ENCODE data around the gene RTL9. TPM values are rescaled to one million over a fixed set of nuclear protein-coding genes. Genes with fewer than 3 reads are reported as not detected.
"Not testable (repeated sequence)": the region's sequence is repeated elsewhere in the genome, so short reads cannot be mapped to it uniquely, and the experiment has no call there.

The RTL9 gene
- total and polyA plus RNA-seq, 2 donors (not counting 1 experiment from before 2014, with no cell fraction given), result 0.09 to 0.17 TPM

GRCh38 chrX:110403441-110404238, 45.0 kb downstream of the RTL9 start:
- Histone ChIP-seq H3K4me3 (replicated peaks in 1 of 4; ENCODE audit: control extremely low read depth in 1 of 4, insufficient read depth in 1 of 4, low read depth in 3 of 4, low read length in 4 of 4) (no peak overlapping the region), H2AFZ (ENCODE audit: low read length) (no peak overlapping the region), H3K9ac (ENCODE audit: insufficient read depth, low read length) (no peak overlapping the region)

GRCh38 chrX:110404376-110404775, 45.7 kb downstream of the RTL9 start:
- H3K27ac ChIP-seq (ENCODE audit: insufficient read depth, low read length), result no peak overlapping the region
- TF ChIP-seq CTCF (conservative IDR thresholded peaks at IDR 0.05 in 1 of 2, IDR thresholded peaks at IDR 0.05 in 1 of 2; ENCODE audit: low read depth in 1 of 2, low read length in 2 of 2) (no peak), EZH2 (IDR thresholded peaks at IDR 0.05; ENCODE audit: low read length, missing control alignments) (no peak)

More at GRCh38 chrX:110403441-110404238, 45.0 kb downstream of the RTL9 start:
- Histone ChIP-seq H3K9me3 (ENCODE audit: control insufficient read depth, insufficient read depth, low read depth, low read length) (no peaks in the 10 kb centered on the region), H3K4me2 (ENCODE audit: extremely low read depth, insufficient read depth, low read length) (no peak overlapping the region), H4K20me1 (ENCODE audit: control insufficient read depth, extremely low read depth, insufficient read depth, low read length) (no peaks in the 10 kb centered on the region), H3K79me2 (ENCODE audit: control insufficient read depth, insufficient read depth, low read length) (no peaks in the 10 kb centered on the region), H3K27ac (ENCODE audit: insufficient read depth, low read length) (no peak overlapping the region), H3K4me1 (ENCODE audit: control insufficient read depth, extremely low read depth, insufficient read depth, low read length) (peaks cover 8% of the 10 kb centered on the region), H3K36me3 (ENCODE audit: control insufficient read depth, insufficient read depth, low read length) (no peaks in the 10 kb centered on the region), H3K27me3 (ENCODE audit: control insufficient read depth, insufficient read depth, low read length) (no peaks in the 10 kb centered on the region)
- DNase-seq (ENCODE audit: low read depth in 2 of 2), result peak; percentile 65 to 82
- TF ChIP-seq CTCF (conservative IDR thresholded peaks at IDR 0.05 in 1 of 2, IDR thresholded peaks at IDR 0.05 in 1 of 2; ENCODE audit: low read depth in 1 of 2, low read length in 2 of 2) (no peak), EZH2 (IDR thresholded peaks at IDR 0.05; ENCODE audit: low read length, missing control alignments) (no peak)

GRCh38 chrX:110406250-110406649, 47.6 kb downstream of the RTL9 start:
- H3K4me1 ChIP-seq (ENCODE audit: control insufficient read depth, extremely low read depth, insufficient read depth, low read length), result peaks cover 10% of the 10 kb centered on the region
- not testable (repeated sequence) for DNase-seq (ENCODE audit: low read depth in 2 of 2); H3K4me3 ChIP-seq (replicated peaks in 1 of 4; ENCODE audit: control extremely low read depth in 1 of 4, insufficient read depth in 1 of 4, low read depth in 3 of 4, low read length in 4 of 4); H3K36me3 ChIP-seq (ENCODE audit: control insufficient read depth, insufficient read depth, low read length); H3K27me3 ChIP-seq (ENCODE audit: control insufficient read depth, insufficient read depth, low read length); H3K4me2 ChIP-seq (ENCODE audit: extremely low read depth, insufficient read depth, low read length); H2AFZ ChIP-seq (ENCODE audit: low read length); H3K9me3 ChIP-seq (ENCODE audit: control insufficient read depth, insufficient read depth, low read depth, low read length); H3K27ac ChIP-seq (ENCODE audit: insufficient read depth, low read length); H4K20me1 ChIP-seq (ENCODE audit: control insufficient read depth, extremely low read depth, insufficient read depth, low read length); H3K79me2 ChIP-seq (ENCODE audit: control insufficient read depth, insufficient read depth, low read length); H3K9ac ChIP-seq (ENCODE audit: insufficient read depth, low read length)

More at GRCh38 chrX:110404376-110404775, 45.7 kb downstream of the RTL9 start:
- H3K9me3 ChIP-seq (ENCODE audit: control insufficient read depth, insufficient read depth, low read depth, low read length), result no peaks in the 10 kb centered on the region
- no peaks in the 10 kb centered on the region for H3K27me3 ChIP-seq (ENCODE audit: control insufficient read depth, insufficient read depth, low read length)
- no peak overlapping the region for H3K9ac ChIP-seq (ENCODE audit: insufficient read depth, low read length)
- peaks cover 10% of the 10 kb centered on the region for H3K4me1 ChIP-seq (ENCODE audit: control insufficient read depth, extremely low read depth, insufficient read depth, low read length)
- no peak overlapping the region for H3K4me2 ChIP-seq (ENCODE audit: extremely low read depth, insufficient read depth, low read length)
- H3K4me3 ChIP-seq (replicated peaks in 1 of 4; ENCODE audit: control extremely low read depth in 1 of 4, insufficient read depth in 1 of 4, low read depth in 3 of 4, low read length in 4 of 4), result no peak overlapping the region
- no peaks in the 10 kb centered on the region for H3K79me2 ChIP-seq (ENCODE audit: control insufficient read depth, insufficient read depth, low read length)
- no peak overlapping the region for H2AFZ ChIP-seq (ENCODE audit: low read length)
- DNase-seq (ENCODE audit: low read depth in 2 of 2), result no peak
- H3K36me3 ChIP-seq (ENCODE audit: control insufficient read depth, insufficient read depth, low read length), result no peaks in the 10 kb centered on the region
- H4K20me1 ChIP-seq (ENCODE audit: control insufficient read depth, extremely low read depth, insufficient read depth, low read length), result no peaks in the 10 kb centered on the region
